ENCODE measurements around the gene WDSUB1.

The WDSUB1 gene

GRCh38 chr2:159285929-159286708 is at the start of gene WDSUB1:
WDSUB1 (minus strand) TSS chr2:159286703; CDS start chr2:159283069, 3,634 bp downstream.
- POLR2A ChIA-PET (ENCODE audit: low non-redundant PET) = interaction anchor here (0.6 kb wide), 1 partner anchor 139 kb away, joined by 3 read pairs; no protein-coding TSS in a partner anchor
- TF ChIP-seq CTCF (conservative IDR thresholded peaks at IDR 0.05; ENCODE audit: low read depth) = no peak
- H3K27ac ChIP-seq = peak within 1 kb of the TSS; percentile 81
- CTCF ChIA-PET = no interaction called here
- peak; percentile 49 for DNase-seq (ENCODE audit: low spot score)

GRCh38 chr2:159326569-159327255 is 40.2 kb upstream of the WDSUB1 start:
- TF ChIP-seq CTCF (conservative IDR thresholded peaks at IDR 0.05; ENCODE audit: low read depth) = no peak
- CTCF ChIA-PET = interaction anchor here (0.7 kb wide), 1 partner anchor 125 kb away, joined by 3 read pairs; no protein-coding TSS in a partner anchor
- H3K27ac ChIP-seq = peak overlapping the region; percentile 71
- POLR2A ChIA-PET (ENCODE audit: low non-redundant PET) = no interaction called here
- peak; percentile 11 for DNase-seq (ENCODE audit: low spot score)

GRCh38 chr2:159322419-159322818 is 35.9 kb upstream of the WDSUB1 start:
- no peak for DNase-seq (ENCODE audit: low spot score)
- CTCF ChIA-PET = no interaction called here
- no peak overlapping the region for H3K27ac ChIP-seq
- TF ChIP-seq CTCF (conservative IDR thresholded peaks at IDR 0.05; ENCODE audit: low read depth) = no peak
- POLR2A ChIA-PET (ENCODE audit: low non-redundant PET) = no interaction called here

GRCh38 chr2:159317392-159318088 is 31.0 kb upstream of the WDSUB1 start:
- ChIA-PET CTCF (interaction anchor here (0.7 kb wide), 2 partner anchors 139 to 1742 kb away, joined by 3 read pairs; no protein-coding TSS in a partner anchor), POLR2A (ENCODE audit: low non-redundant PET) (no interaction called here)
- DNase-seq (ENCODE audit: low spot score) = no peak
- TF ChIP-seq CTCF (conservative IDR thresholded peaks at IDR 0.05; ENCODE audit: low read depth) = no peak
- no peak overlapping the region for H3K27ac ChIP-seq

GRCh38 chr2:159307942-159308341 is 21.4 kb upstream of the WDSUB1 start:
- ChIA-PET POLR2A (ENCODE audit: low non-redundant PET) (no interaction called here), CTCF (no interaction called here)
- no peak overlapping the region for H3K27ac ChIP-seq
- no peak for DNase-seq (ENCODE audit: low spot score)
- no peak for TF ChIP-seq CTCF (conservative IDR thresholded peaks at IDR 0.05; ENCODE audit: low read depth)

GRCh38 chr2:159300586-159300985 is 14.1 kb upstream of the WDSUB1 start:
- no peak for TF ChIP-seq CTCF (conservative IDR thresholded peaks at IDR 0.05; ENCODE audit: low read depth)
- H3K27ac ChIP-seq = no peak overlapping the region
- DNase-seq (ENCODE audit: low spot score) = no peak
- ChIA-PET POLR2A (ENCODE audit: low non-redundant PET) (no interaction called here), CTCF (interaction anchor here (0.7 kb wide), 1 partner anchor 133 kb away, joined by 3 read pairs; no protein-coding TSS in a partner anchor)
